Endodermal cell (in vitro differentiated cells): ENCODE data around the gene KIF2A. TPM values are rescaled to one million over a fixed set of nuclear protein-coding genes. Genes with fewer than 3 reads are reported as not detected.
"Not testable (repeated sequence)": the region's sequence is repeated elsewhere in the genome, so short reads cannot be mapped to it uniquely, and the experiment has no call there.

Experiments
- DNase-seq: peaks from one replicate; pipeline ENCODE4 v3.0.0-alpha.2; 2017
- H3K27ac ChIP-seq: 2 replicates; pipeline ENCODE4 v1.5.1; 2013; ENCODE audit warnings: mild to moderate bottlenecking, low read depth, low read length, moderate library complexity
- H3K27me3 ChIP-seq: 2 replicates; pipeline ENCODE4 v1.6.1; 2013; ENCODE audit warnings: mild to moderate bottlenecking, low read length, moderate library complexity; ENCODE audit not compliant: insufficient read depth, control insufficient read depth, poor library complexity, severe bottlenecking
- H3K36me3 ChIP-seq: 2 replicates; pipeline ENCODE4 v1.7.0; 2013; ENCODE audit warnings: mild to moderate bottlenecking, low read length, moderate library complexity; ENCODE audit not compliant: control insufficient read depth, insufficient read depth
- H3K4me1 ChIP-seq: one replicate; pipeline ENCODE4 v1.7.0; 2013; ENCODE audit warnings: low read length; ENCODE audit not compliant: control insufficient read depth, insufficient read depth
- H3K4me3 ChIP-seq: 2 replicates; pipeline ENCODE4 v1.5.1; 2013; ENCODE audit warnings: mild to moderate bottlenecking, low read length, moderate library complexity
- H3K9ac ChIP-seq: 2 replicates; pipeline ENCODE4 v1.6.1; 2013; ENCODE audit warnings: mild to moderate bottlenecking, low read length, moderate library complexity; ENCODE audit not compliant: poor library complexity, severe bottlenecking; ENCODE audit errors: extremely low read depth
- H3K9me3 ChIP-seq: 2 replicates; pipeline ENCODE4 v1.6.1; 2013; ENCODE audit warnings: mild to moderate bottlenecking, low read length, moderate library complexity; ENCODE audit not compliant: control insufficient read depth
- H3K27ac Mint-ChIP-seq: 2 replicates; pipeline ENCODE4 v1.8.0; 2020; ENCODE audit warnings: mixed read lengths
- H3K27me3 Mint-ChIP-seq: 2 replicates; pipeline ENCODE4 v1.8.0; 2021; ENCODE audit warnings: mild to moderate bottlenecking, mixed read lengths; ENCODE audit not compliant: insufficient read depth
- H3K36me3 Mint-ChIP-seq: 2 replicates; pipeline ENCODE4 v1.8.0; 2020; ENCODE audit warnings: low read depth, mixed read lengths
- H3K4me1 Mint-ChIP-seq: 2 replicates; pipeline ENCODE4 v1.8.0; 2020; ENCODE audit warnings: mixed read lengths
- H3K4me3 Mint-ChIP-seq: 2 replicates; pipeline ENCODE4 v1.8.0; 2020; ENCODE audit warnings: mild to moderate bottlenecking, moderate library complexity, mixed read lengths
- H3K9me3 Mint-ChIP-seq: 2 replicates; pipeline ENCODE4 v1.8.0; 2020; ENCODE audit warnings: mild to moderate bottlenecking, mixed read lengths
- CTCF ChIP-seq: fragments of 200-600 bp; sonication (generic); conservative IDR thresholded peaks from 2 replicates; pipeline ENCODE4 v1.5.0; 2021; ENCODE audit warnings: antibody characterized with exemption, mild to moderate bottlenecking
- WGBS, 2 experiments: methylation state at CpG; one replicate each; pipeline versions ENCODE4 v1.1.5 to v1.1.7; 2013; ENCODE audit warnings: missing lambda C conversion rate in 2 of 2, mixed read lengths in 1 of 2; ENCODE audit not compliant: insufficient coverage in 1 of 2, insufficient read length in 1 of 2; 5-methylcytosine and 5-hydroxymethylcytosine counted together
- total RNA-seq, 2 donors: library from RNA; stranded (reverse); fragmentation: NEBNext Ultra II Directional in 1 of 2; extraction: Animal tissue kit (Norgen Biotek cat#: 25700) in 1 of 2; gene quantifications; 2 replicates in 1 of 2; 3 replicates in 1 of 2; pipeline ENCODE4 v1.2.1, GENCODE V29; 2021

KIF2A gene
- total RNA-seq, 2 donors from 2014 or later = 67.4 to 74.6 TPM

GRCh38 chr5:62288118-62288517 lies 17.9 kb upstream of the KIF2A start:
- peaks cover 27% of the 10 kb centered on the region for H3K27me3 Mint-ChIP-seq
- H3K27ac ChIP-seq = no peak overlapping the region
- no peak overlapping the region for H3K27ac Mint-ChIP-seq
- no peaks in the 10 kb centered on the region for H3K4me1 ChIP-seq
- no peak overlapping the region for H3K9ac ChIP-seq
- no peak overlapping the region for H3K4me3 ChIP-seq
- H3K36me3 Mint-ChIP-seq = peaks cover 3% of the 10 kb centered on the region
- no peak overlapping the region for H3K4me3 Mint-ChIP-seq
- TF ChIP-seq CTCF = no peak
- 100% methylated on average over 1 of the region's 1 CpG; no CpG with 5 or more reads in 1 of the 2 experiments for WGBS, 2 experiments
- DNase-seq = no peak
- H3K9me3 ChIP-seq = peaks cover 25% of the 10 kb centered on the region
- H3K36me3 ChIP-seq = no peaks in the 10 kb centered on the region
- peaks cover 44% of the 10 kb centered on the region for H3K9me3 Mint-ChIP-seq
- H3K4me1 Mint-ChIP-seq = peaks cover 4% of the 10 kb centered on the region
- no peaks in the 10 kb centered on the region for H3K27me3 ChIP-seq

GRCh38 chr5:62289813-62290212 lies 16.2 kb upstream of the KIF2A start:
- no peak overlapping the region for H3K27ac ChIP-seq
- H3K27ac Mint-ChIP-seq = no peak overlapping the region
- H3K36me3 Mint-ChIP-seq = peaks cover 3% of the 10 kb centered on the region
- no peaks in the 10 kb centered on the region for H3K4me1 ChIP-seq
- H3K27me3 Mint-ChIP-seq = peaks cover 37% of the 10 kb centered on the region
- H3K9me3 Mint-ChIP-seq = peaks cover 37% of the 10 kb centered on the region
- H3K36me3 ChIP-seq = no peaks in the 10 kb centered on the region
- no peak overlapping the region for H3K4me3 Mint-ChIP-seq
- H3K4me1 Mint-ChIP-seq = peaks cover 4% of the 10 kb centered on the region
- peaks cover 13% of the 10 kb centered on the region for H3K9me3 ChIP-seq
- TF ChIP-seq CTCF = no peak
- DNase-seq = no peak
- H3K27me3 ChIP-seq = no peaks in the 10 kb centered on the region
- H3K4me3 ChIP-seq = no peak overlapping the region
- no peak overlapping the region for H3K9ac ChIP-seq

GRCh38 chr5:62291829-62292228 lies 14.2 kb upstream of the KIF2A start:
- not testable (repeated sequence) for H3K9me3 ChIP-seq, H3K27ac ChIP-seq, H3K4me1 ChIP-seq, H3K27me3 ChIP-seq, H3K4me1 Mint-ChIP-seq, H3K4me3 ChIP-seq, H3K36me3 ChIP-seq, H3K36me3 Mint-ChIP-seq, H3K27ac Mint-ChIP-seq, H3K4me3 Mint-ChIP-seq, H3K9ac ChIP-seq
- H3K9me3 Mint-ChIP-seq = peaks cover 27% of the 10 kb centered on the region
- H3K27me3 Mint-ChIP-seq = peaks cover 47% of the 10 kb centered on the region
- 88% methylated on average over 11 of the region's 11 CpGs; no CpG with 5 or more reads in 1 of the 2 experiments for WGBS, 2 experiments
- TF ChIP-seq CTCF = peak; percentile 44
- peak; percentile 86 for DNase-seq
